ENCODE results near the gene RGS10.
"Not testable (repeated sequence)": the region's sequence is repeated elsewhere in the genome, so short reads cannot be mapped to it uniquely, and the experiment has no call there.

RGS10 gene

DNA sequence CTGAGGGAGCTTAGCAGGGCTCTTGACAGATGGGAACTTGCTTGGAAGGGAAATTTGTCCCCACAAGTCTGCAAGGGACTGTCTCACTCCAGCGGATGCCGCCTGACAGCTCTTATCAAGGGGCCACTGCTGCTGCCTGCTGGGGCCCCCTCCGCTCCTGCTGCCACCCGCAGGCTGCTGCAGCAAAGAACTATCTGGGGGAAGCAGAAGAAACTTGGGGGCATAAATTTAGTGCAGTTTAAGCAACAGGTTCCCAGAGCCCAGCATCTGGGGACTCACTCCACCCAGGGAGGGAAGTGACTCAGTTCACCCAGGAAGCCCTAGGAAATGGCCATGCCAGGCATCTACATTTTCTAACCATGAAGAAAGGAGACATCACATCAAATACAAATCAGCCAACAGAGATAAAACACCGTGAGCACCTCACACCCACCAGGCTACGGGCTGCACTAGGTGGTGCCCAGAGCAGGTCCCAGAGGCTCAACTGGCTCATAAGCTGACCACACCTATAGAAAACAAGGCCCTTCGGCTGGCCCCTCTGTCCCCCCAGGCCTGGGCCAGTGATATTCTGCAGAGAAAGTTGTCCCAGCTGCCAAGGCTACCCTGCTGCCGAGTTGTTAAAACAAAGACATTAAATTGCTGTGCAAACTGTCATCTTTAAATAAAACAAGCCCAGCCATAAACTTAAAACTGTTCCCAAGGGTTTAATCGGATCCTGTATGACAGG lies 3.7 kb downstream of the RGS10 start:
- no peak for DNase-seq

- no peak for DNase-seq
Measured at GRCh38 chr10:119537953-119538630, 4.4 kb downstream of the RGS10 start.

GRCh38 chr10:119536508-119537025 lies 6.0 kb downstream of the RGS10 start:
- DNase-seq = no peak

- no peak for DNase-seq
Measured at GRCh38 chr10:119535837-119536507, 6.5 kb downstream of the RGS10 start.

GRCh38 chr10:119535305-119535704 lies 7.2 kb downstream of the RGS10 start:
- DNase-seq = no peak

DNA sequence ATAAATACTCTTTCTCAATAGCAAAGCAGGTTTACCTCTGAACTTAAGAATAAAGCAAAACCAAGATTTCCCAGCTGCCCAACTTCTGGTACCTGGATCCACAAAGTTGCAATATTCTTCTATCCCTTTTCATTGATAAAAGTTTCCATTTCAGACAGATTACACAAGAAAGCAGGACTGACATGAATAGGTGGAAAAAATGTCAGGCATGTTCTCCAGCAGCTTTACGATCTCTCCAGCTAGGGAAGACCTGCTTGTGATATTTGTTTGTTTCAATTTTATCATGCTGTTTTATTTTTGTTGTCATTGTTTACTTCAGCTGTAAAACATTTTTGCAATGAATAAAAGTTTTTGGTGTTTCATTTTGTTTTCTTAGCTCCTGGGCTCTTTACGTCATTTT lies 9.0 kb downstream of the RGS10 start:
- DNase-seq = no peak

- DNase-seq = not testable (repeated sequence)
Measured at GRCh38 chr10:119532791-119533190, 9.7 kb downstream of the RGS10 start.

DNA sequence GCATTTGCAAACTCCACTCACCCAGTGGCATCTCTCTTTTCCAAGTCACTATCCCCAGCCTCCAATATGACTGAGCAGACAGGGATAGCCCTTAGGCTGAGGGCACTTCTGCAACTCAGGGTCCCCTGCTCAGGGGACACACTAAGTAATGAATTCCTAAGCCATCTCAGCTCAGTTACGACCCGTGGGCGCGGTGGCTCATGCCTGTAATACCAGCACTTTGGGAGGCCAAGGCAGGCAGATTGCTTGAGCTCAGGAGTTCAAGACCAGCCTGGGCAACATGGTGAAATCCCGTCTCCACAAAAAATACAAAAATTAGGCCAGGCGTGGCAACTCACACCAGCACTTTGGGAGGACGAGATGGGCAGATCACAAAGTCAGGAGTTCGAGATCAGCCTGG lies 10.3 kb downstream of the RGS10 start:
- DNase-seq = not testable (repeated sequence)

GRCh38 chr10:119531067-119531466 lies 11.5 kb downstream of the RGS10 start:
- DNase-seq = no peak

DNA sequence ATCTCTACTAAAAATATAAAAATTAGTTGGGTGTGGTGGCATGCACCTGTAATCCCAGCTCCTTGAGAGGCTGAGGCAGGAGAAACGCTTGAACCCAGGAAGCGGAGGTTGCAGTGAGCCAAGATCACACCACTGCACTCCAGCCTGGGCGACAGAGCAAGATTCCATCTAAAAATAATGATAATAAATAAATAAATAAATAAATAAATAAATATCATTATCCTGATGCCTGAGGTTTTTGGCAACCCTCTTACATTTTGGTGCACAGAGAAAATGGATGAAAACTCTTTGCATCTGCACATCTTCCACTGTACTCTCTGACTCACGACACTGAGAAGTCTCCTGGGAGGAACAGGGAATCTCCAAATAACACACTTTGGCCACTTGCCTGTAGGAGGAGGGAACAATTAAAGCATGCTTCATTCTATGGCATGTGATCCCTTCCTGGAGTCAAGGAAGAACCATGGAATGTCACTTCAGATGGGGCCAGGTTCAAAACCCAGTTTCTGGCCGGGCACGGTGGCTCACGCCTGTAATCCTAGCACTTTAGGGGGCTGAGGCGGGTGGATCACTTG lies 13.8 kb downstream of the RGS10 start:
- not testable (repeated sequence) for DNase-seq

DNA sequence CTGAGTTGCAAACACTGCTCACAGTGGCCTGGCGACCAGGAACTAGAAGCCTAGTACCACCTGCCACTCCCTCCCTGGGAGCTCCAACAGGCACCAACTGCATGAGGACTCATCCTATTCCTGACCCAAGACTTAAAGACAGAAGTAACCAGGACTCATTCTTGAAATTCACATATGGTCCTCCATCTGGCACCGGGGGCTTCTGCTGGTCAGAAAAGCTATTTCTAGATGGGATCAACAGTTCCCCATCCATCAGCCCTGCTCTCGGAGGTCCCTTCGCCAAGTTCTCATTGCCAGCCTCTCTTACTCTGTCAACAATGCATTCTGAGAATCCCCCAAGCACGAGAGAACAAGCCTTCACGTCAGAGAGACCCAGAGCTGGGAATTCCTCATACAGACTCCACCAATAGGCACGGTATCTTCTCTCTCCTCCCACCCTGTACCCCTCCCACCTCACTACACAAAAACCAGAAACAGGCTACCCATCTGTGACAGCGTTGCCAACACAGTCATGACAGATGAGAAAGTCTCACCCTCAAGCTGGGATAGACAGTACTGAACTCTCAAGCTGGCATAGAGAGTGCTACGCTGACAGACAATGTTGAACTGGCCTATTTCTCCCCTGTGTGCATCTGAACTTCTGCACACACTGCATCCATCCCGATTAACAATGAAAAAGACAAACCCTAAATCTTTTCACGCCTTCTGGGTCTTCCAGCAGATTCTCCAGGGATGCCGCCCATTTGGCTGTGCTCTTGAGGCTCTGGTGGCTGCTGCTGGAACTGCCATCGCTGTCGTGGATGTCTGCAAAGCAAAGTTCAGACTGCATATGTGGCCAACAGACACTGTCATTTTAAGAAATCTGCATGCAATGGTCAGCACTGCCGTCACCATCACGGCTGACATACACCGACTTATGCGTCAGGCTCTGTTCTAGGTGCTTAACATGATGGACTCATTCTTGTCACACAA lies 15.6 kb downstream of the RGS10 start:
- DNase-seq = no peak

DNA sequence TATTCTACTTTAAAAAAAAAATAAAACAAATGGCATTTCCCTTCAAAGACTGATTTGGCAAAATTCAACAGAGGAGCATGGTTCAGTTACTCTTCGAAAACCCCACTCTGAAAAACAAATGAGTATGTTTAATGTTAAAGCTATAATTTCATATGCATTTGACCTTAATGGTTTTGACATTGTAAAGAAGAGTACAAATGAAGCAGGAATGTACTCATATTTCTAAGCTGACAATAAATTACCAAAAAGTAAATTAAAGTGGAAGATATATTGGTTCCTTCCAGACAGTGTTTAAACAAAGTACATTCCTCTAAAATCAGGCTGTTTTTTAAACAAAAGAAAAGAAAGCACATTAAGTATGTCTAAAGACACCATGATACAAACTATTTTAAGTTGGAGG lies 16.4 kb downstream of the RGS10 start:
- DNase-seq = no peak

DNA sequence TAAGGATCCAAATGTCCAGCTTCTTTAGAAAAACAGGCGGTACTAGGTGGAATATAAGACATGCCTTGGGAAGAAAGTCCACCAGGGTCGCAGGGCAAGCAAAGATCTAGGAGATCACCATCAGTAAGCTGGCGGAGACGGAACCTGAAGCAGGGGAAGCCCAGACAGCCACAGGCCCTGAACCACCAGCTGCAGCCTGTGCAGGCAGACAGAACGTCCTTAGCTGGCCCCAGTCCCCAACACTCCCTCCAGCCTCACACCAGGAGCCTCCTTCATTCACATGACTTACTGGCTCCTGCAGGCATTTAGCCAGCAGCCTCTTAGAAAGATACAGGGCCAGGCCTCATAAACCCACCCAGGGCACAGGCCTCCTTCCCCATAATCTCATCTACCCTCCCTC lies 17.4 kb downstream of the RGS10 start:
- DNase-seq = no peak

- no peak for DNase-seq
Measured at GRCh38 chr10:119524720-119525070, 17.8 kb downstream of the RGS10 start.

- DNase-seq = no peak
Measured at GRCh38 chr10:119523895-119524719, 18.4 kb downstream of the RGS10 start.

- no peak for DNase-seq
Measured at GRCh38 chr10:119522747-119523426, 19.6 kb downstream of the RGS10 start.

- DNase-seq = no peak
Measured at GRCh38 chr10:119521443-119522204, 20.9 kb downstream of the RGS10 start.

- no peak for DNase-seq
Measured at GRCh38 chr10:119520283-119520682, 22.2 kb downstream of the RGS10 start.

DNA sequence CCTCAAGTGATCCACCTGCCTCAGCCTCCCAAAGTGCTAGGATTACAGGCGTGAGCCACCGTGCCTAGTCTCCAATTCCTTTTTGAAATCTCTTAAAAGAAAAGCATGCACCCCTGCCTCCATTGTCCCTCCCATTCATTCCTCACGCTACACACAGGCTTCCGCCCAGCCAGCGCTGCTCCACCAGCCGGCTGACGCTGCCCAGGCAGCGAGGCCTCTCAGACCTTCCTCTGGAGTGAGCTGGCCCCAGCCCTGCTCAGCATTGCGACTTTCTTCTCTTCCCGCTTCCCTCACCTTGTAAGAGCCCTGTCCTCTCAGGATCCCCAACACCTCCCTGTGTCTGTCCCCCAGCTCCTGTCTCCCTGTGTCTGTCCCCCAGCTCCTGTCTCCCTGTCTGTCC lies 23.6 kb downstream of the RGS10 start:
- DNase-seq = no peak

DNA sequence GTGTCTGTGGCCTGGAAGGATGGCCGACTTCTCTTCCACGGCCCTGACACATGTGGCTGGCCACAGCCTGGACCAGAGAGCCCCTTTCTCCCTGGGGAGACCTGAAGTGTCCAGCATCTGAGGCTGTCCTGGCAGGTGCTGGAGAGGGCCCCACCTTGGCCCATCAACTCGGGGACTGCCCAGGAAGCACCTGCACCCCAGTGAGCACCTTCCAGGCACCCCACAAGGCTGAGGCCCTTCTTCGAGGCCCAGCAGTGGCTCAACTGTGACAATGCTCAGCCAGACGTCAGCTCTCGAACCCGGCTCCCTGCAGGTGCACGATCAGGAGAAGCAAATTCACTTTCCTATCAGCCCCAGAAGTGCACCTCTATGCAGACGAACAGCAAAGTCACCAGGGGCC lies 24.3 kb downstream of the RGS10 start:
- no peak for DNase-seq
